ENCODE measurements around the gene CYP24A1. TPM values are rescaled to one million over a fixed set of nuclear protein-coding genes. Genes with fewer than 3 reads are reported as not detected.

Gene CYP24A1
- polyA plus RNA-seq, 1 donor from 2014 or later, result 0.12 TPM

GRCh38 chr20:54107600-54108325 is 66.0 kb downstream of the CYP24A1 start:
- Histone ChIP-seq H3F3A (ENCODE audit: insufficient read depth, low read length, poor library complexity, severe bottlenecking) (no peaks in the 10 kb centered on the region), H3K27me3 (ENCODE audit: insufficient read depth, low read depth, low read length) (no peaks in the 10 kb centered on the region), H3K9ac (ENCODE audit: low read length) (no peak overlapping the region), H3K9me3 (ENCODE audit: low read length) (no peaks in the 10 kb centered on the region), H2AFZ (ENCODE audit: low read depth, low read length) (no peak overlapping the region), H3K4me3 (ENCODE audit: low read length) (no peak overlapping the region), H3K4me2 (ENCODE audit: low read length) (no peak overlapping the region), H3K9me2 (ENCODE audit: insufficient read depth, low read length) (no peaks in the 10 kb centered on the region), H3K79me2 (replicated peaks; ENCODE audit: insufficient read depth, low read length) (no peaks in the 10 kb centered on the region), H3K36me3 (ENCODE audit: insufficient read depth, low read length) (no peaks in the 10 kb centered on the region), H3K27ac (ENCODE audit: low read length) (no peak overlapping the region), H4K20me1 (ENCODE audit: insufficient read depth) (no peaks in the 10 kb centered on the region)
- no peak for TF ChIP-seq SMC3 (conservative IDR thresholded peaks at IDR 0.05; ENCODE audit: poor library complexity)
- no peak for TF ChIP-seq MXI1 (conservative IDR thresholded peaks at IDR 0.05; ENCODE audit: poor library complexity, severe bottlenecking)
- TF ChIP-seq EZH2 (IDR thresholded peaks at IDR 0.05; ENCODE audit: borderline replicate concordance, insufficient read depth, low read length, poor library complexity, severe bottlenecking), result no peak

- Histone ChIP-seq H3K9me3 (ENCODE audit: low read length) (no peaks in the 10 kb centered on the region), H3F3A (ENCODE audit: insufficient read depth, low read length, poor library complexity, severe bottlenecking) (no peaks in the 10 kb centered on the region), H3K4me2 (ENCODE audit: low read length) (no peak overlapping the region), H3K79me2 (replicated peaks; ENCODE audit: insufficient read depth, low read length) (no peaks in the 10 kb centered on the region), H3K27ac (ENCODE audit: low read length) (no peak overlapping the region), H3K36me3 (ENCODE audit: insufficient read depth, low read length) (no peaks in the 10 kb centered on the region), H3K9me2 (ENCODE audit: insufficient read depth, low read length) (no peaks in the 10 kb centered on the region), H2AFZ (ENCODE audit: low read depth, low read length) (no peak overlapping the region), H3K9ac (ENCODE audit: low read length) (no peak overlapping the region), H3K27me3 (ENCODE audit: insufficient read depth, low read depth, low read length) (no peaks in the 10 kb centered on the region), H3K4me3 (ENCODE audit: low read length) (no peak overlapping the region), H4K20me1 (ENCODE audit: insufficient read depth) (no peaks in the 10 kb centered on the region)
- TF ChIP-seq RAD21 (conservative IDR thresholded peaks at IDR 0.05) (no peak), EP300 (conservative IDR thresholded peaks at IDR 0.05; ENCODE audit: poor library complexity, severe bottlenecking) (no peak), TAF1 (IDR thresholded peaks at IDR 0.05; ENCODE audit: low read depth) (no peak), MXI1 (conservative IDR thresholded peaks at IDR 0.05; ENCODE audit: poor library complexity, severe bottlenecking) (no peak), POLR2AphosphoS5 (IDR thresholded peaks at IDR 0.05) (no peak), CTCF (IDR thresholded peaks at IDR 0.05; ENCODE audit: poor library complexity, severe bottlenecking) (no peak), EZH2 (IDR thresholded peaks at IDR 0.05; ENCODE audit: borderline replicate concordance, insufficient read depth, low read length, poor library complexity, severe bottlenecking) (no peak), REST (IDR thresholded peaks at IDR 0.05; ENCODE audit: borderline replicate concordance) (no peak), SMC3 (conservative IDR thresholded peaks at IDR 0.05; ENCODE audit: poor library complexity) (no peak)
These were observed 66.6 kb downstream of the CYP24A1 start for GRCh38 chr20:54107181-54107580.
